ENCODE results near the gene CSTPP1.
A peak's percentile ranks its signal among the peaks of the same experiment; 100 is the strongest.

DNA sequence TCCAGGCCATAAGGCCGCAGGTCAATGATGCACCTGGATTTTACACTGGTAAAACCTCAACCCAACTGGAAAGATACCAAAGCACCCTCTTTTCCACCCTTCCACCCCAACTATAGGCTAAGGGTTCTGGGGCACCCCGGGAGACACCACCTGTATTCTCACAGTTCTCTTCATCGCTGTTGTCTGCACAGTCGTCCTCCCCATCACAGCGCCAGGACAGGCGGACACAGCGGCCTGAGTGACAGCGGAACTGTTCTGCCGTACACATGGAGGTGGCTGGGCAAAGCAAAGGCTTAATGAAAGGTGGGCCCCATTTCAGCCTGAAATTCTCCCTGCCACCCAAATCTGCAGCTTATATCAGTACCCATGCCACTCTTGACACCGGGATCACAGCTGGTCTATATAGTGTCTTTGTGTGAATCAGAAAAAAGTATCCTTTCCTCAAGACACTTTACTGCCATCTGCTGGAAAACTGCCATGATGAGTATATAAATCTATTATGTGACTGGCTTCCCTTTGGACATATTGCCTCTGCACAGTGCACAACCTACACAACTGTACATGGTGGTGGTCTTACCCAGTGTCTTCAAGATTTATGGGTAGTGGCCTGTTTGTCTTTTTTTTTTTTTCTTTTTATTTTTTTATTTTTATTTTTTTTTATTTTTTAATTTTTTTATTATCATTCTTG lies 39.7 kb upstream of the CSTPP1 start:
- TF ChIP-seq, protein P1, sequence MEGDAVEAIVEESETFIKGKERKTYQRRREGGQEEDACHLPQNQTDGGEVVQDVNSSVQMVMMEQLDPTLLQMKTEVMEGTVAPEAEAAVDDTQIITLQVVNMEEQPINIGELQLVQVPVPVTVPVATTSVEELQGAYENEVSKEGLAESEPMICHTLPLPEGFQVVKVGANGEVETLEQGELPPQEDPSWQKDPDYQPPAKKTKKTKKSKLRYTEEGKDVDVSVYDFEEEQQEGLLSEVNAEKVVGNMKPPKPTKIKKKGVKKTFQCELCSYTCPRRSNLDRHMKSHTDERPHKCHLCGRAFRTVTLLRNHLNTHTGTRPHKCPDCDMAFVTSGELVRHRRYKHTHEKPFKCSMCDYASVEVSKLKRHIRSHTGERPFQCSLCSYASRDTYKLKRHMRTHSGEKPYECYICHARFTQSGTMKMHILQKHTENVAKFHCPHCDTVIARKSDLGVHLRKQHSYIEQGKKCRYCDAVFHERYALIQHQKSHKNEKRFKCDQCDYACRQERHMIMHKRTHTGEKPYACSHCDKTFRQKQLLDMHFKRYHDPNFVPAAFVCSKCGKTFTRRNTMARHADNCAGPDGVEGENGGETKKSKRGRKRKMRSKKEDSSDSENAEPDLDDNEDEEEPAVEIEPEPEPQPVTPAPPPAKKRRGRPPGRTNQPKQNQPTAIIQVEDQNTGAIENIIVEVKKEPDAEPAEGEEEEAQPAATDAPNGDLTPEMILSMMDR (IDR thresholded peaks at IDR 0.05): peak; percentile 59
- TF ChIP-seq ZFX (IDR thresholded peaks at IDR 0.05; ENCODE audit: borderline replicate concordance): no peak

Measured in 22Rv1 (cell line).